Keratinocyte (primary cell): ENCODE measurements around the gene PLP1. TPM values are rescaled to one million over a fixed set of nuclear protein-coding genes. Genes with fewer than 3 reads are reported as not detected.

Experiments
- DNase-seq: peaks from one replicate; pipeline ENCODE4 v3.0.0-alpha.2; 2011; ENCODE audit warnings: low read depth, missing footprints, low spot score
- FAIRE-seq: peaks from 2 replicates; lab custom pipeline; 2011; peaks lifted over from hg19 to GRCh38; lab: Jason Lieb, UNC
- H2AFZ ChIP-seq: 2 replicates; pipeline ENCODE4 v1.6.0; 2012; ENCODE audit warnings: low read length, control low read depth, inconsistent platforms; ENCODE audit not compliant: control insufficient read depth
- H3K27ac ChIP-seq: 2 replicates; pipeline ENCODE4 v1.5.1; 2011; ENCODE audit warnings: low read length; ENCODE audit not compliant: control insufficient read depth, insufficient read depth
- H3K27me3 ChIP-seq: 3 replicates; pipeline ENCODE4 v1.6.0; 2011; ENCODE audit warnings: low read length; ENCODE audit not compliant: control insufficient read depth, insufficient read depth; ENCODE audit errors: extremely low read depth
- H3K36me3 ChIP-seq, 2 experiments: 2 replicates in 1 of 2; 3 replicates in 1 of 2; pipeline ENCODE4 v1.5.1; 2011; ENCODE audit warnings: low read length in 2 of 2, mild to moderate bottlenecking in 1 of 2; ENCODE audit not compliant: control insufficient read depth in 2 of 2, insufficient read depth in 2 of 2; ENCODE audit errors: extremely low read depth in 1 of 2
- H3K4me1 ChIP-seq: 3 replicates; pipeline ENCODE4 v1.5.1; 2011; ENCODE audit warnings: low read length; ENCODE audit not compliant: control insufficient read depth, insufficient read depth; ENCODE audit errors: extremely low read depth
- H3K4me2 ChIP-seq: 3 replicates; pipeline ENCODE4 v1.6.0; 2011; ENCODE audit warnings: low read depth, low read length; ENCODE audit not compliant: control insufficient read depth, insufficient read depth; ENCODE audit errors: extremely low read depth
- H3K4me3 ChIP-seq, 3 experiments: fragments of 200-600 bp in 1 of 3; sonication (generic) in 1 of 3; 2 replicates in 2 of 3; 3 replicates in 1 of 3; pipeline ENCODE4 v1.5.1; 2011 to 2016; ENCODE audit warnings: low read length in 3 of 3, mild to moderate bottlenecking in 3 of 3, control low read depth in 2 of 3, inconsistent platforms in 1 of 3, low read depth in 1 of 3, mixed read lengths in 1 of 3, mixed run types in 1 of 3, moderate library complexity in 1 of 3; ENCODE audit not compliant: control insufficient read depth in 2 of 3, insufficient read depth in 2 of 3; ENCODE audit errors: extremely low read depth in 1 of 3
- H3K79me2 ChIP-seq: 2 replicates; pipeline ENCODE4 v1.6.0; 2012; ENCODE audit warnings: low read length; ENCODE audit not compliant: control insufficient read depth, insufficient read depth
- H3K9ac ChIP-seq: 3 replicates; pipeline ENCODE4 v1.6.0; 2011; ENCODE audit warnings: low read length; ENCODE audit not compliant: control insufficient read depth, insufficient read depth; ENCODE audit errors: extremely low read depth
- H3K9me1 ChIP-seq: 3 replicates; pipeline ENCODE4 v1.6.0; 2011; ENCODE audit warnings: low read length; ENCODE audit not compliant: control insufficient read depth, insufficient read depth; ENCODE audit errors: extremely low read depth
- H3K9me3 ChIP-seq: 2 replicates; pipeline ENCODE4 v1.5.1; 2012; ENCODE audit warnings: low read depth, low read length; ENCODE audit not compliant: control insufficient read depth
- H4K20me1 ChIP-seq: 3 replicates; pipeline ENCODE4 v1.6.0; 2011; ENCODE audit warnings: low read length; ENCODE audit not compliant: control insufficient read depth, insufficient read depth; ENCODE audit errors: extremely low read depth
- EZH2 ChIP-seq: IDR thresholded peaks from one replicate; pipeline ENCODE4 v1.6.1; 2012; ENCODE audit warnings: inconsistent platforms, mild to moderate bottlenecking, low read length, moderate library complexity
- dilution Hi-C: fragments of 300-500 bp; cut with MboI; formaldehyde crosslinking; loops from one replicate; pipeline ENCODE4 v1.7.0; 2020; ENCODE audit warnings: low sequenced_read_pairs; ENCODE audit not compliant: extremely low pct_ligation_motif_present
- polyA plus RNA-seq, 5 experiments: library from polyadenylated mRNA; depleted of rRNA in 3 of 5; stranded (reverse) in 3 of 5; stranded (forward) in 1 of 5; unstranded in 1 of 5; fragments of >200 nt; gene quantifications; 1 replicate in 1 of 5; 2 replicates in 3 of 5; 3 replicates in 1 of 5; pipeline versions ENCODE4 v1.2.1 to v1.2.3, GENCODE V29; 2011 to 2012; ENCODE audit warnings: missing spikeins in 2 of 5, low read depth in 1 of 5, low replicate concordance in 1 of 5
- TF ChIP-seq, protein P1 (sequence below), 3 experiments: IDR thresholded peaks in 1 of 3; conservative IDR thresholded peaks in 1 of 3; optimal IDR thresholded peaks in 1 of 3; 2 replicates in 2 of 3; 3 replicates in 1 of 3; pipeline versions ENCODE3 to v1.5.1; 2011; ENCODE audit warnings: low read length in 3 of 3, mild to moderate bottlenecking in 3 of 3, moderate library complexity in 2 of 3, control low read depth in 1 of 3, inconsistent platforms in 1 of 3; ENCODE audit not compliant: insufficient read depth in 2 of 3; ENCODE audit errors: extremely low read depth in 1 of 3

PLP1 gene
- polyA plus RNA-seq, 1 donor (not counting 4 experiments of a cell fraction or from before 2014, with no cell fraction given), result not detected

DNA sequence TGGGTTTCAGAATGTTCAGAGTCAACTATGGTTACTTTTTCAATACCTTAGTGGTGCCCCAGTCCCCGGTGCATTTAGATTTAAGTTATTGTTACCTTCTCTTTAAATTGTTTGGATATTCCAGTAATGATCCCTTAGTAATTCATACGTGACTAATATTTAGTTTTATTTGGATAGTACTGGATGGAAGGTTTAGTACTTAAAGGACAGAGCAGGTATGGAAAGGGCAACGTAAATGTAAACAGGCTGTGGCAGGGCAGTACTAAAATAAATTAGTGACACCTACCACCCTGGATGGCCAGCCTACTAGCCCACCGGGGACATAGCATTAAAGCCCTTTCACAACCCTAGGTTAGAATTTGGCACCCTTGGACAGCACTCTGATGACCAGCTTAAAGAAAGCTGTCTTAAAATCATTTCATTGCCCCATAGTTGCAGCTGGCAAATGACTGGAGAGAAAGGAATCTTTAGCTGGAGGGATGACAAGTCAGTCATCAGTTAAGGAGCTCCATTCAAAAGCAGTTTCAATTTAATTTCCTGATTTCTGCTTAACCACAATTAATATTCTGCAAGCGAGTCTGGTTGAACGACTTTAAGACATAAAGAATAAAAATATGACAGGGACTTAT, 16.4 kb downstream of the PLP1 start:
- no peak overlapping the region for H3K9ac ChIP-seq
- H3K4me3 ChIP-seq, result peak overlapping the region in 2 of 3 experiments; percentile 2 to 30
- no peaks in the 10 kb centered on the region for H3K36me3 ChIP-seq
- DNase-seq, result no peak
- no peaks in the 10 kb centered on the region for H3K27me3 ChIP-seq
- peak overlapping the region; percentile 65 for H3K4me2 ChIP-seq
- no peaks in the 10 kb centered on the region for H4K20me1 ChIP-seq
- TF ChIP-seq, protein P1, sequence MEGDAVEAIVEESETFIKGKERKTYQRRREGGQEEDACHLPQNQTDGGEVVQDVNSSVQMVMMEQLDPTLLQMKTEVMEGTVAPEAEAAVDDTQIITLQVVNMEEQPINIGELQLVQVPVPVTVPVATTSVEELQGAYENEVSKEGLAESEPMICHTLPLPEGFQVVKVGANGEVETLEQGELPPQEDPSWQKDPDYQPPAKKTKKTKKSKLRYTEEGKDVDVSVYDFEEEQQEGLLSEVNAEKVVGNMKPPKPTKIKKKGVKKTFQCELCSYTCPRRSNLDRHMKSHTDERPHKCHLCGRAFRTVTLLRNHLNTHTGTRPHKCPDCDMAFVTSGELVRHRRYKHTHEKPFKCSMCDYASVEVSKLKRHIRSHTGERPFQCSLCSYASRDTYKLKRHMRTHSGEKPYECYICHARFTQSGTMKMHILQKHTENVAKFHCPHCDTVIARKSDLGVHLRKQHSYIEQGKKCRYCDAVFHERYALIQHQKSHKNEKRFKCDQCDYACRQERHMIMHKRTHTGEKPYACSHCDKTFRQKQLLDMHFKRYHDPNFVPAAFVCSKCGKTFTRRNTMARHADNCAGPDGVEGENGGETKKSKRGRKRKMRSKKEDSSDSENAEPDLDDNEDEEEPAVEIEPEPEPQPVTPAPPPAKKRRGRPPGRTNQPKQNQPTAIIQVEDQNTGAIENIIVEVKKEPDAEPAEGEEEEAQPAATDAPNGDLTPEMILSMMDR (optimal IDR thresholded peaks at IDR 0.05 in 1 of 3, IDR thresholded peaks at IDR 0.05 in 1 of 3, conservative IDR thresholded peaks at IDR 0.05 in 1 of 3; ENCODE audit: extremely low read depth in 1 of 3, insufficient read depth in 2 of 3, low read length in 3 of 3), result no peak
- TF ChIP-seq EZH2, result no peak
- peak; percentile 65 for FAIRE-seq
- no peaks in the 10 kb centered on the region for H3K9me3 ChIP-seq
- H3K9me1 ChIP-seq, result no peaks in the 10 kb centered on the region
- no peak overlapping the region for H2AFZ ChIP-seq
- dilution Hi-C loops, result no loop called here
- H3K27ac ChIP-seq, result no peak overlapping the region
- H3K79me2 ChIP-seq, result no peaks in the 10 kb centered on the region
- peaks cover 16% of the 10 kb centered on the region for H3K4me1 ChIP-seq

DNA sequence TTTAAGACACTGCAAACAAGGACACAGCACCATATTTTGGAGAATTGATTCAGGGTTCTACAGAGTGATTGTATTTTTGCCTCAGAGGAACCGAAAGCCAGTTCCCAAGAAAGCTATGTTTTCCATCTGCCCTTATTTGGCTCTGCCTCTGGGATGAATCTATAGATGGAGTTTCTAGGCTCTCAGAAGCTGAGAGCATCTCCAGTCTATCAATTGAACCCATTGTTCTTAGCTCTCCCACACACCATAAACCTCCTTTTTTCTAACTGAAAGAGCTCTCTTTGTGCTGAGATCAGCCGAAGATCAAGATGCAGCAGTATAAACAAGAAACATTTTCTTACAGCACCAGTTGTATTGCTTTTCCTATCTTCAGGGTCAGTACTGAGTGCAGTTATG, 16.9 kb downstream of the PLP1 start:
- peak; percentile 9 for FAIRE-seq
- H4K20me1 ChIP-seq, result no peaks in the 10 kb centered on the region
- no peaks in the 10 kb centered on the region for H3K36me3 ChIP-seq
- DNase-seq, result no peak
- TF ChIP-seq, protein P1 (optimal IDR thresholded peaks at IDR 0.05 in 1 of 3, IDR thresholded peaks at IDR 0.05 in 1 of 3, conservative IDR thresholded peaks at IDR 0.05 in 1 of 3; ENCODE audit: extremely low read depth in 1 of 3, insufficient read depth in 2 of 3, low read length in 3 of 3), result no peak
- no peak for TF ChIP-seq EZH2
- H3K4me1 ChIP-seq, result peaks cover 16% of the 10 kb centered on the region
- dilution Hi-C loops, result no loop called here
- no peak overlapping the region for H2AFZ ChIP-seq
- no peak overlapping the region for H3K27ac ChIP-seq
- H3K79me2 ChIP-seq, result no peaks in the 10 kb centered on the region
- no peak overlapping the region for H3K9ac ChIP-seq
- H3K9me3 ChIP-seq, result no peaks in the 10 kb centered on the region
- H3K9me1 ChIP-seq, result no peaks in the 10 kb centered on the region
- H3K27me3 ChIP-seq, result no peaks in the 10 kb centered on the region
- H3K4me3 ChIP-seq, result peak overlapping the region in 1 of 3 experiments; percentile 30
- peak overlapping the region; percentile 65 for H3K4me2 ChIP-seq
